H9 (cell line): Measurements from ENCODE around the gene PROSER1. TPM values are rescaled to one million over a fixed set of nuclear protein-coding genes. Genes with fewer than 3 reads are reported as not detected.
A peak's percentile ranks its signal among the peaks of the same experiment; 100 is the strongest.

Experiments
- DNase-seq: peaks from one replicate; pipeline ENCODE4 v3.0.0-alpha.2; 2017
- H2AFZ ChIP-seq: one replicate; pipeline ENCODE4 v1.6.1; 2013; ENCODE audit warnings: mild to moderate bottlenecking, low read length, control low read depth, moderate library complexity
- H2AK5ac ChIP-seq: 2 replicates; pipeline ENCODE4 v1.6.1; 2013; ENCODE audit warnings: low read length, control low read depth, mixed read lengths; ENCODE audit not compliant: insufficient read length
- H2BK120ac ChIP-seq: one replicate; pipeline ENCODE4 v1.6.1; 2013; ENCODE audit warnings: low read depth, mild to moderate bottlenecking, low read length, control low read depth, inconsistent platforms; ENCODE audit not compliant: poor library complexity, severe bottlenecking
- H2BK12ac ChIP-seq: 2 replicates; pipeline ENCODE4 v1.6.1; 2013; ENCODE audit warnings: low read length, control low read depth, mixed read lengths, low read depth; ENCODE audit not compliant: insufficient read length
- H2BK15ac ChIP-seq: 2 replicates; pipeline ENCODE4 v1.6.1; 2013; ENCODE audit warnings: low read depth, low read length, control low read depth
- H2BK20ac ChIP-seq: one replicate; pipeline ENCODE4 v1.6.1; 2013; ENCODE audit warnings: low read depth, mild to moderate bottlenecking, low read length, control low read depth, inconsistent platforms; ENCODE audit not compliant: poor library complexity, severe bottlenecking
- H2BK5ac ChIP-seq: 2 replicates; pipeline ENCODE4 v1.6.1; 2013; ENCODE audit warnings: low read length, control low read depth, mixed read lengths; ENCODE audit not compliant: insufficient read length
- H3K14ac ChIP-seq: 2 replicates; pipeline ENCODE4 v1.6.1; 2013; ENCODE audit warnings: low read length, control low read depth; ENCODE audit not compliant: insufficient read depth
- H3K18ac ChIP-seq: 2 replicates; pipeline ENCODE4 v1.6.1; 2013; ENCODE audit warnings: low read depth, mild to moderate bottlenecking, mixed read lengths, low read length, control low read depth; ENCODE audit not compliant: insufficient read length
- H3K23ac ChIP-seq: 2 replicates; pipeline ENCODE4 v1.6.1; 2013; ENCODE audit warnings: low read length, control low read depth, mixed read lengths, low read depth; ENCODE audit not compliant: insufficient read length
- H3K23me2 ChIP-seq: 2 replicates; pipeline ENCODE4 v1.6.1; 2013; ENCODE audit warnings: low read depth, mild to moderate bottlenecking, mixed read lengths, low read length, control low read depth; ENCODE audit not compliant: insufficient read length, poor library complexity, severe bottlenecking
- H3K27ac ChIP-seq: 2 replicates; pipeline ENCODE4 v1.5.1; 2013; ENCODE audit warnings: low read length, control low read depth, mixed read lengths, low read depth; ENCODE audit not compliant: insufficient read length
- H3K27me3 ChIP-seq: 2 replicates; pipeline ENCODE4 v1.6.1; 2013; ENCODE audit warnings: low read length, control low read depth, inconsistent platforms; ENCODE audit not compliant: insufficient read depth
- H3K4ac ChIP-seq: 2 replicates; pipeline ENCODE4 v1.6.1; 2013; ENCODE audit warnings: low read depth, mild to moderate bottlenecking, control low read depth, inconsistent platforms, low read length, moderate library complexity
- H3K4me1 ChIP-seq: 2 replicates; pipeline ENCODE4 v1.6.1; 2013; ENCODE audit warnings: low read length, control low read depth, inconsistent platforms; ENCODE audit not compliant: insufficient read depth
- H3K4me2 ChIP-seq: 2 replicates; pipeline ENCODE4 v1.6.1; 2013; ENCODE audit warnings: low read length, control low read depth, mixed read lengths; ENCODE audit not compliant: insufficient read length, insufficient read depth
- H3K56ac ChIP-seq: 2 replicates; pipeline ENCODE4 v1.6.1; 2013; ENCODE audit warnings: low read depth, mild to moderate bottlenecking, mixed read lengths, low read length, control low read depth; ENCODE audit not compliant: insufficient read length
- H3K79me1 ChIP-seq: 2 replicates; pipeline ENCODE4 v1.6.1; 2013; ENCODE audit warnings: low read depth, mild to moderate bottlenecking, moderate library complexity, low read length, control low read depth, inconsistent platforms; ENCODE audit not compliant: insufficient read depth, poor library complexity, severe bottlenecking
- H3K79me2 ChIP-seq: 2 replicates; pipeline ENCODE4 v1.6.1; 2013; ENCODE audit warnings: low read length, control low read depth, inconsistent platforms; ENCODE audit not compliant: insufficient read depth
- H3K9ac ChIP-seq: 2 replicates; pipeline ENCODE4 v1.6.1; 2013; ENCODE audit warnings: low read length, control low read depth, mixed read lengths; ENCODE audit not compliant: insufficient read length; ENCODE audit errors: extremely low read depth
- H3K9me3 ChIP-seq: one replicate; pipeline ENCODE4 v1.6.1; 2013; ENCODE audit warnings: low read depth, low read length, inconsistent platforms; ENCODE audit not compliant: control insufficient read depth
- H3T11ph ChIP-seq: one replicate; pipeline ENCODE4 v1.6.1; 2013; ENCODE audit warnings: mild to moderate bottlenecking, low read length, control low read depth, inconsistent platforms
- H4K20me1 ChIP-seq: one replicate; pipeline ENCODE4 v1.6.1; 2013; ENCODE audit not compliant: control insufficient read depth, insufficient read length, insufficient read depth
- H4K5ac ChIP-seq: 2 replicates; pipeline ENCODE4 v1.6.1; 2013; ENCODE audit warnings: low read depth, mild to moderate bottlenecking, mixed read lengths, low read length, control low read depth; ENCODE audit not compliant: insufficient read length
- H4K8ac ChIP-seq: replicated peaks from 2 replicates; pipeline ENCODE4 v1.6.1; 2013; ENCODE audit warnings: low read length, control low read depth, mixed read lengths, low read depth; ENCODE audit not compliant: insufficient read length
- H4K91ac ChIP-seq: 2 replicates; pipeline ENCODE4 v1.6.1; 2013; ENCODE audit warnings: low read depth, mild to moderate bottlenecking, moderate library complexity, mixed read lengths, low read length, control low read depth; ENCODE audit not compliant: insufficient read length
- H3K27ac Mint-ChIP-seq, 3 experiments: 2 replicates in 2 of 3; 3 replicates in 1 of 3; pipeline ENCODE4 v1.8.0; 2020 to 2021; ENCODE audit warnings: mixed read lengths in 3 of 3, mild to moderate bottlenecking in 1 of 3, moderate library complexity in 1 of 3
- H3K27me3 Mint-ChIP-seq: 2 replicates; pipeline ENCODE4 v1.8.0; 2021; ENCODE audit warnings: low read depth, mild to moderate bottlenecking, moderate library complexity, mixed read lengths
- H3K36me3 Mint-ChIP-seq, 3 experiments: 2 replicates in 2 of 3; 3 replicates in 1 of 3; pipeline ENCODE4 v1.8.0; 2020 to 2021; ENCODE audit warnings: low read depth in 3 of 3, mixed read lengths in 3 of 3; ENCODE audit not compliant: insufficient read depth in 1 of 3
- H3K4me1 Mint-ChIP-seq, 2 experiments: 2 replicates each; pipeline ENCODE4 v1.8.0; 2020; ENCODE audit warnings: mixed read lengths in 2 of 2
- H3K4me3 Mint-ChIP-seq, 2 experiments: 2 replicates in 1 of 2; 3 replicates in 1 of 2; pipeline ENCODE4 v1.8.0; 2020 to 2021; ENCODE audit warnings: mild to moderate bottlenecking in 2 of 2, mixed read lengths in 2 of 2, moderate library complexity in 1 of 2
- H3K9me3 Mint-ChIP-seq, 2 experiments: 2 replicates in 1 of 2; 3 replicates in 1 of 2; pipeline ENCODE4 v1.8.0; 2020; ENCODE audit warnings: mild to moderate bottlenecking in 2 of 2, mixed read lengths in 2 of 2, moderate library complexity in 1 of 2
- WGBS: extraction: QIAGEN DNeasy Blood & Tissue Kit; methylation state at CpG from one replicate; pipeline ENCODE4 v1.1.7; 2013; ENCODE audit warnings: missing lambda C conversion rate, low lambda C conversion rate, mixed read lengths; ENCODE audit not compliant: insufficient read length; ENCODE audit errors: extremely low coverage; 5-methylcytosine and 5-hydroxymethylcytosine counted together
- total RNA-seq: library from RNA; stranded (reverse); gene quantifications from 2 replicates; pipeline ENCODE4 v1.2.1, GENCODE V29; 2021
- TF ChIP-seq, protein P1 (sequence below): fragments of 200-600 bp; sonication (generic); conservative IDR thresholded peaks from 3 replicates; pipeline ENCODE4 v1.8.0; 2021; ENCODE audit warnings: antibody characterized with exemption, mild to moderate bottlenecking

The PROSER1 gene
- total RNA-seq, 1 experiment from 2014 or later: 84.6 TPM

DNA sequence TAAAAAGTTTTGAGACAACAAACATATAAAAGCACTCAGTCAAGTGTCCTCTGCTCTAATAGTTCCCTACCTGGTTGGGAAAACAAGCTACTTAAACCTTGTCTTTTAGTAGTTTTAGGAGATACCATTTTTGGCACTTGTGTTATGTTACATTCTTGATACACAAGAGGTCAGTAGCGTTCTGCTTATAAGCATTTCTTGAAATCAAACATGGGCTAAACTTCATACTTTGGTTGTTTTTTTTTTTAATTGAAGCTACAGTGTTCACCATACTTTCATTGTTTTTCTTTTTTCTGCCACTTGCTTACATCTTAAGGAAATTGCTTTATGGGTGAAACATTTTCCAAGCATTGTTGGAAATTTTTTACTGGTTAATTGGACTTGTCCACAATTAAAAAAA, 13.3 kb upstream of the PROSER1 start:
- Mint-ChIP-seq H3K27ac (no peak overlapping the region), H3K27me3 (no peaks in the 10 kb centered on the region), H3K9me3 (peaks cover 0 to 3% of the 10 kb centered on the region in 2 experiments; a peak in 1 of 5 replicates), H3K4me1 (peaks cover 31 to 36% of the 10 kb centered on the region in 2 experiments), H3K4me3 (no peak overlapping the region), H3K36me3 (peaks cover 0 to 7% (median 2%) of the 10 kb centered on the region in 3 experiments; a peak in 2 of 7 replicates)
- Histone ChIP-seq H3K79me1 (no peaks in the 10 kb centered on the region), H2BK12ac (no peak overlapping the region), H3K27me3 (no peaks in the 10 kb centered on the region; the same call in 1 of the 2 replicates), H3K23ac (no peak overlapping the region), H2BK5ac (no peak overlapping the region), H3K9ac (no peak overlapping the region), H3T11ph (no peak overlapping the region), H3K27ac (no peak overlapping the region), H3K18ac (no peak overlapping the region), H4K5ac (no peak overlapping the region), H3K56ac (no peak overlapping the region), H4K20me1 (no peaks in the 10 kb centered on the region), H3K4me1 (peaks cover 2% of the 10 kb centered on the region; the same call in 1 of the 2 replicates), H2AFZ (no peak overlapping the region), H2BK15ac (no peak overlapping the region), H3K4me2 (no peak overlapping the region), H2BK120ac (no peak overlapping the region), H2BK20ac (no peak overlapping the region), H3K79me2 (no peaks in the 10 kb centered on the region), H3K14ac (no peak overlapping the region), H4K91ac (no peak overlapping the region), H2AK5ac (no peak overlapping the region), H4K8ac (no peak overlapping the region), H3K9me3 (peaks cover 3% of the 10 kb centered on the region), H3K4ac (no peak overlapping the region), H3K23me2 (no peaks in the 10 kb centered on the region)
- TF ChIP-seq, protein P1, sequence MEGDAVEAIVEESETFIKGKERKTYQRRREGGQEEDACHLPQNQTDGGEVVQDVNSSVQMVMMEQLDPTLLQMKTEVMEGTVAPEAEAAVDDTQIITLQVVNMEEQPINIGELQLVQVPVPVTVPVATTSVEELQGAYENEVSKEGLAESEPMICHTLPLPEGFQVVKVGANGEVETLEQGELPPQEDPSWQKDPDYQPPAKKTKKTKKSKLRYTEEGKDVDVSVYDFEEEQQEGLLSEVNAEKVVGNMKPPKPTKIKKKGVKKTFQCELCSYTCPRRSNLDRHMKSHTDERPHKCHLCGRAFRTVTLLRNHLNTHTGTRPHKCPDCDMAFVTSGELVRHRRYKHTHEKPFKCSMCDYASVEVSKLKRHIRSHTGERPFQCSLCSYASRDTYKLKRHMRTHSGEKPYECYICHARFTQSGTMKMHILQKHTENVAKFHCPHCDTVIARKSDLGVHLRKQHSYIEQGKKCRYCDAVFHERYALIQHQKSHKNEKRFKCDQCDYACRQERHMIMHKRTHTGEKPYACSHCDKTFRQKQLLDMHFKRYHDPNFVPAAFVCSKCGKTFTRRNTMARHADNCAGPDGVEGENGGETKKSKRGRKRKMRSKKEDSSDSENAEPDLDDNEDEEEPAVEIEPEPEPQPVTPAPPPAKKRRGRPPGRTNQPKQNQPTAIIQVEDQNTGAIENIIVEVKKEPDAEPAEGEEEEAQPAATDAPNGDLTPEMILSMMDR: peak; percentile 58
- DNase-seq: no peak
- WGBS: no CpG with 5 or more reads among the region's 1 CpG
